ENCODE measurements around the gene ZNF367.

ZNF367 gene

GRCh38 chr9:96447406-96447805 is 29.2 kb upstream of the ZNF367 start:
- no peak overlapping the region for H3K9ac ChIP-seq (ENCODE audit: low read depth, low read length, poor library complexity, severe bottlenecking)
- peaks cover 12% of the 10 kb centered on the region for H3K4me1 ChIP-seq (ENCODE audit: insufficient read depth, low read length, poor library complexity, severe bottlenecking)
- H3K4me2 ChIP-seq (ENCODE audit: low read depth, low read length, poor library complexity, severe bottlenecking), result no peak overlapping the region
- peaks cover 7% of the 10 kb centered on the region for H4K20me1 ChIP-seq (ENCODE audit: insufficient read depth, low read length, poor library complexity, severe bottlenecking)
- peaks cover 8% of the 10 kb centered on the region for H3K27me3 ChIP-seq (ENCODE audit: insufficient read depth, low read length, poor library complexity, severe bottlenecking)
- TF ChIP-seq EZH2phosphoT487 (IDR thresholded peaks at IDR 0.05; ENCODE audit: borderline replicate concordance) (no peak), CTCF (conservative IDR thresholded peaks at IDR 0.05; ENCODE audit: low read length) (no peak)
- H3K36me3 ChIP-seq (ENCODE audit: insufficient read depth, low read length), result no peaks in the 10 kb centered on the region
- no peaks in the 10 kb centered on the region; the same call in 1 of the 2 replicates for H3F3A ChIP-seq (ENCODE audit: low read depth)
- H2AFZ ChIP-seq (ENCODE audit: low read length), result no peak overlapping the region
- H3K79me2 ChIP-seq (ENCODE audit: insufficient read depth, low read length), result peaks cover 5% of the 10 kb centered on the region; the same call in 1 of the 2 replicates
- no peaks in the 10 kb centered on the region for H3K9me2 ChIP-seq (replicated peaks; ENCODE audit: low read depth, low read length)
- no peaks in the 10 kb centered on the region for H3K9me3 ChIP-seq (ENCODE audit: insufficient read depth, low read depth, low read length)
- H3K4me3 ChIP-seq (ENCODE audit: low read length, poor library complexity, severe bottlenecking), result no peak overlapping the region

GRCh38 chr9:96442491-96442890 is 24.3 kb upstream of the ZNF367 start:
- Histone ChIP-seq H3K4me2 (ENCODE audit: low read depth, low read length, poor library complexity, severe bottlenecking) (no peak overlapping the region), H3K27me3 (ENCODE audit: insufficient read depth, low read length, poor library complexity, severe bottlenecking) (no peaks in the 10 kb centered on the region), H3K9me3 (ENCODE audit: insufficient read depth, low read depth, low read length) (no peaks in the 10 kb centered on the region), H3K9ac (ENCODE audit: low read depth, low read length, poor library complexity, severe bottlenecking) (no peak overlapping the region), H3K36me3 (ENCODE audit: insufficient read depth, low read length) (no peaks in the 10 kb centered on the region), H3F3A (ENCODE audit: low read depth) (no peaks in the 10 kb centered on the region; the same call in 1 of the 2 replicates), H3K9me2 (replicated peaks; ENCODE audit: low read depth, low read length) (no peaks in the 10 kb centered on the region), H2AFZ (ENCODE audit: low read length) (peak overlapping the region; percentile 18; the same call in 1 of the 2 replicates), H3K4me3 (ENCODE audit: low read length, poor library complexity, severe bottlenecking) (no peak overlapping the region), H4K20me1 (ENCODE audit: insufficient read depth, low read length, poor library complexity, severe bottlenecking) (no peaks in the 10 kb centered on the region), H3K79me2 (ENCODE audit: insufficient read depth, low read length) (no peaks in the 10 kb centered on the region), H3K4me1 (ENCODE audit: insufficient read depth, low read length, poor library complexity, severe bottlenecking) (no peaks in the 10 kb centered on the region)
- TF ChIP-seq CTCF (conservative IDR thresholded peaks at IDR 0.05; ENCODE audit: low read length), result no peak
- TF ChIP-seq EZH2phosphoT487 (IDR thresholded peaks at IDR 0.05; ENCODE audit: borderline replicate concordance), result no peak

GRCh38 chr9:96441798-96442445 is 23.8 kb upstream of the ZNF367 start:
- Histone ChIP-seq H3K79me2 (ENCODE audit: insufficient read depth, low read length) (no peaks in the 10 kb centered on the region), H3K4me3 (ENCODE audit: low read length, poor library complexity, severe bottlenecking) (no peak overlapping the region), H3K36me3 (ENCODE audit: insufficient read depth, low read length) (no peaks in the 10 kb centered on the region), H3K9ac (ENCODE audit: low read depth, low read length, poor library complexity, severe bottlenecking) (no peak overlapping the region), H3K9me2 (replicated peaks; ENCODE audit: low read depth, low read length) (no peaks in the 10 kb centered on the region), H3K4me2 (ENCODE audit: low read depth, low read length, poor library complexity, severe bottlenecking) (no peak overlapping the region), H4K20me1 (ENCODE audit: insufficient read depth, low read length, poor library complexity, severe bottlenecking) (no peaks in the 10 kb centered on the region), H2AFZ (ENCODE audit: low read length) (peak overlapping the region; percentile 18; the same call in 1 of the 2 replicates), H3F3A (ENCODE audit: low read depth) (no peaks in the 10 kb centered on the region; the same call in 1 of the 2 replicates), H3K27me3 (ENCODE audit: insufficient read depth, low read length, poor library complexity, severe bottlenecking) (no peaks in the 10 kb centered on the region), H3K4me1 (ENCODE audit: insufficient read depth, low read length, poor library complexity, severe bottlenecking) (no peaks in the 10 kb centered on the region), H3K9me3 (ENCODE audit: insufficient read depth, low read depth, low read length) (no peaks in the 10 kb centered on the region)
- no peak for TF ChIP-seq EZH2phosphoT487 (IDR thresholded peaks at IDR 0.05; ENCODE audit: borderline replicate concordance)
- peak; percentile 74 for TF ChIP-seq CTCF (conservative IDR thresholded peaks at IDR 0.05; ENCODE audit: low read length)
